Ectodermal cell (in vitro differentiated cells): Measurements from ENCODE around the gene GRAMD1B.
A peak's percentile ranks its signal among the peaks of the same experiment; 100 is the strongest.

Experiments used
- H3K27ac ChIP-seq: 2 replicates; pipeline ENCODE4 v1.7.0; 2013; ENCODE audit warnings: mild to moderate bottlenecking, low read depth, low read length; ENCODE audit not compliant: insufficient read depth, poor library complexity, severe bottlenecking
- H3K27me3 ChIP-seq: 2 replicates; pipeline ENCODE4 v1.7.0; 2013; ENCODE audit warnings: mild to moderate bottlenecking, low read length; ENCODE audit not compliant: insufficient read depth, control insufficient read depth, poor library complexity, severe bottlenecking
- H3K36me3 ChIP-seq: one replicate; pipeline ENCODE4 v1.7.0; 2013; ENCODE audit warnings: low read length; ENCODE audit not compliant: control insufficient read depth, insufficient read depth
- H3K4me1 ChIP-seq: one replicate; pipeline ENCODE4 v1.7.0; 2013; ENCODE audit warnings: low read length; ENCODE audit not compliant: control insufficient read depth, insufficient read depth
- H3K4me3 ChIP-seq: 2 replicates; pipeline ENCODE4 v1.7.0; 2013; ENCODE audit warnings: low read depth, low read length, control low read depth; ENCODE audit not compliant: insufficient read depth
- H3K9me3 ChIP-seq: 2 replicates; pipeline ENCODE4 v1.7.0; 2013; ENCODE audit warnings: mild to moderate bottlenecking, low read length, moderate library complexity; ENCODE audit not compliant: control insufficient read depth
- WGBS, 2 experiments: methylation state at CpG; one replicate each; pipeline ENCODE4 v1.1.7; 2013; ENCODE audit warnings: missing lambda C conversion rate in 2 of 2; 5-methylcytosine and 5-hydroxymethylcytosine counted together

GRAMD1B gene

DNA sequence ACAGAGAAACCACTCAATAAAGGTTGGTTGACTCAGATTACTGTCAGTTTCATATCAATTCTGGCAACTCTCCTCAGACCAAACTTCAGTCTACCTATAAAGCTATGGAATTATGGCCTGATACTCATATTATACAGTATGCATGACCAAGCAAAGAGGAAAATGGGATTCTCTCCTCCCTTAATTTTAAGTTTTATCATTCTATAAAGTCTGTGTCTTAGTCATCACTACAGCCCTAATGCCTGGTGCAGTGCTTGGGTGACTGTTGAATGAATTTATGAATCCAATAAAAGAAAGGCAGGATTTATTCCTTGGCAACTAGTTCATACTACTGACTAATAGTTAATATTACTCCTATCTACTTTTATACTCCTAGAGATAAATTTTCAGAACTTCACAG is 37.6 kb upstream of the GRAMD1B start:
- Histone ChIP-seq H3K4me1 (no peaks in the 10 kb centered on the region), H3K4me3 (no peak overlapping the region), H3K27me3 (no peaks in the 10 kb centered on the region), H3K9me3 (no peaks in the 10 kb centered on the region), H3K27ac (no peak overlapping the region), H3K36me3 (no peaks in the 10 kb centered on the region)

DNA sequence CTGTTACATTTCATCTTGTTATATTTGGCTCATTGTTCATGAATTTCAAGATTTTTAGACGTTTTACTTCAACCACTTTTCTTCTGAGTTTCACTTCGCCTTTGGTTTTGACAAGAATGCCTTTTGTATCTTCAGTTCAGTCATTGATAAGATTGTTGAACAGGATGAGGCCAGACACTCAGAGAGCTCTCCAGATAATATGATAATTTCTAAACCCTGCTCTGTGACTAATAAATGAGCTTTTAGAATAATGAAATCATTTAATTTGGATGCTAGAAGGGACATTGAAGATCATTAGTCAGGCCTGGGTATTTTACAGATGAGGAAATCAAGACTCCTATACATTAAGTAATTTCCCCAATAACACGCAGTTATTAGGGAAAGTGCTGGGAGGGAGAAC is 37.2 kb upstream of the GRAMD1B start:
- H3K4me1 ChIP-seq = no peaks in the 10 kb centered on the region
- no peaks in the 10 kb centered on the region for H3K9me3 ChIP-seq
- no peak overlapping the region for H3K27ac ChIP-seq
- no peak overlapping the region for H3K4me3 ChIP-seq
- H3K36me3 ChIP-seq = no peaks in the 10 kb centered on the region
- WGBS, 2 experiments = 92 to 95% methylated on average over 2 to 3 of the region's 3 CpGs
- H3K27me3 ChIP-seq = no peaks in the 10 kb centered on the region

DNA sequence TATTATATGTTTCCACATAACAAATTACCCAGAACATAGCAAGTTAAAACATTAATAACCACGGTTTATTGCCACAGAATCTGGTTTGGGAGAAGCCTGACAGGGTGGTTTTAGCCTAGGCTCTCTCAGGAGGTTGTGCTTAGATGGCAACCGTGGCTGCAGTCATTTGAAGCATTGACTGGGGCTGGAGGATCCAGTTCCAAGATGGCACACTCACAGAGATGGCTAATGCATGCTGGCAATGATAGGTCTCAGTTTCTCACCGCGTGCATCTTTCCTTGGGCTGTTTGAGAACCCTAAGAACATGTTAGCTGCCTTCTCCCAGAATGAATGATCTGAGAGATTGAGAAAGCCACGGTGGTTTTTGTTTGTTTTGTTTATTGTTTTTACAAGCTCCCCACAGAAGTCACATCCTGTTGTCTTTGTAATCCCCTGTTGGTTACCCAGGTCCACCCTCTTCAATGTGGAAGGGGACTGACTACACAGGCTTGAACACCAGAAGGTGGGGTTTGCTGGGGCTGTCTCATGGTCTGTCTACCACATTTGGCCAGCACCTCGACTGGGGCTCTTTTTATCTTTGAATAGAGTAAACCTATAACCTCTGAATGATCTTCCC is 36.6 kb upstream of the GRAMD1B start:
- Histone ChIP-seq H3K27ac (no peak overlapping the region), H3K27me3 (no peaks in the 10 kb centered on the region), H3K4me3 (no peak overlapping the region), H3K36me3 (no peaks in the 10 kb centered on the region), H3K4me1 (no peaks in the 10 kb centered on the region), H3K9me3 (no peaks in the 10 kb centered on the region)
- 78 to 83% methylated on average over 6 of the region's 6 CpGs for WGBS, 2 experiments

DNA sequence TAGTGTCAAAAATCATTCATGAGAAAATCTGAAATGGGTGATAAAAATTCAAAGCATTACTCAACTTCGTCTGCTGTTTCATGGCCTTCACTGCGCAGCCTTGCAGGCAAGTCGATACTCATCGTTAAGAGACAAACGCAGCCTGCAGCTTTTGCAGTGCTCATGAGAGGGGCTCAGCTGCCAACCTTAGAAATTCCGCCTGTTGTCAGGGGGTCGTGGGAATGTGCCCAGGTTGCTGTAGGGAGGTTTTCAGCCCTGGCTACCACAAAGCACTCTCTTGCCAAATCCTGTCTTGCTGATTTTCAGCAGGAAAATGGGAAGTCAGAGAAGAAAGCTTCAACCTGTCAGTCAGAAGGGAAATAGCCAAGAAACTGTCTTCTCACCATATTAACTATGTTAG is 25.4 kb upstream of the GRAMD1B start:
- WGBS, 2 experiments = 74 to 75% methylated on average over 7 of the region's 7 CpGs
- H3K4me1 ChIP-seq = peaks cover 26% of the 10 kb centered on the region
- H3K36me3 ChIP-seq = no peaks in the 10 kb centered on the region
- H3K9me3 ChIP-seq = no peaks in the 10 kb centered on the region
- no peaks in the 10 kb centered on the region for H3K27me3 ChIP-seq
- no peak overlapping the region for H3K27ac ChIP-seq
- no peak overlapping the region for H3K4me3 ChIP-seq

DNA sequence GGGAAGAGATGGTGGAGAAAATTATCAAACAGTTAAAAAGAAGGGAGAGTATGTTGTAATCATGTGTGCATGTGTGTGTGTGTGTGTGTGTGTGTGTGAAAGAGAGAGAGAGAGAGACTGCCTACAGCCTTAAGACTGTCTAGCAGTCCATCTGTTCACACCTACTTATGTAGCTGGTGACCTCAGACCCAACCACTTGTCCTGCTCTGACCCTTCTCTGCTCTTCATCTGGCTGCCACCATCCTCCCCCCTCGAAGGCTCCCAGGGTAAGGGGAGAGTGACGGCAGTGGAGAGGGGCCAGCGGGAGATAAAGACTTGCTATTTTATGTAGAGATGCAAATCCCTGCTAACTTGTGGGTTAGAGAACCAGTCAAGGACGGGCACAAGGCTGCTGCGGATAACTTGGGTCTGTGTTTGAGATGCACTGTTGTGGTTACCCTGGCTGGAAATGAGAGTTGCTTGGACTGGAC is 24.9 kb upstream of the GRAMD1B start:
- Histone ChIP-seq H3K27me3 (no peaks in the 10 kb centered on the region), H3K9me3 (no peaks in the 10 kb centered on the region), H3K4me1 (peaks cover 26% of the 10 kb centered on the region), H3K36me3 (no peaks in the 10 kb centered on the region), H3K4me3 (no peak overlapping the region), H3K27ac (no peak overlapping the region)
- 21 to 22% methylated on average over 5 of the region's 5 CpGs for WGBS, 2 experiments

DNA sequence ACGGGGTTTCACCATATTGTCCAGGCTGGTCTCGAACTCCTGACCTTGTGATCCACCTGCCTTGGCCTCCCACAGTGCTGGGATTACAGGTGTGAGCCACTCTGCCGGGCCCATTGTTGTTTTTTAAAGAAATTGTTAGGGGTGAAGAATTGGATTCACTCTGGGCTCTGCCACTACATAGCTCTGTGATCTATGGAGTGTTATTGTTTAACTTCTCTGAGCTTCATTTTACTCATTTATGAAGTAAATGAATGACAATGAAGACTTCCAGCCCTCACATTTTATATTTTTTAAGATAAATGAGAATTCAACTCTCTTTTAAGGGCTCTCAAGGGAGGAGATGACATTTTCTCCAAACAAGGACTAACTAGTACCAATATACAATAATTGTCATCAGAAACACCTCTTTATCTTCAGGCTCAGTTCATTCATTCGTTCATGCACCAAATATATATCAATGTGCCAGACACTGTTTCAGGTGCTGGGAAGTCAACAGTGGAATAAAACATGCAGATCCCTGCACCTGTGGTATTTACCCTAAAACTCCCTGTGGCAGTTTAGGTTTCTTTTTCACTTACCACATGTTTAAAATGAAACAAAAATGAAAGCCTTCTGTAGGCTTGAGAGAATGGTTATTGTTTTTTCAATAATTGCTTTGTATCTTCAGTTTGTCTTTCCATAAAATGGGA is 23.5 kb upstream of the GRAMD1B start:
- no peak overlapping the region for H3K4me3 ChIP-seq

DNA sequence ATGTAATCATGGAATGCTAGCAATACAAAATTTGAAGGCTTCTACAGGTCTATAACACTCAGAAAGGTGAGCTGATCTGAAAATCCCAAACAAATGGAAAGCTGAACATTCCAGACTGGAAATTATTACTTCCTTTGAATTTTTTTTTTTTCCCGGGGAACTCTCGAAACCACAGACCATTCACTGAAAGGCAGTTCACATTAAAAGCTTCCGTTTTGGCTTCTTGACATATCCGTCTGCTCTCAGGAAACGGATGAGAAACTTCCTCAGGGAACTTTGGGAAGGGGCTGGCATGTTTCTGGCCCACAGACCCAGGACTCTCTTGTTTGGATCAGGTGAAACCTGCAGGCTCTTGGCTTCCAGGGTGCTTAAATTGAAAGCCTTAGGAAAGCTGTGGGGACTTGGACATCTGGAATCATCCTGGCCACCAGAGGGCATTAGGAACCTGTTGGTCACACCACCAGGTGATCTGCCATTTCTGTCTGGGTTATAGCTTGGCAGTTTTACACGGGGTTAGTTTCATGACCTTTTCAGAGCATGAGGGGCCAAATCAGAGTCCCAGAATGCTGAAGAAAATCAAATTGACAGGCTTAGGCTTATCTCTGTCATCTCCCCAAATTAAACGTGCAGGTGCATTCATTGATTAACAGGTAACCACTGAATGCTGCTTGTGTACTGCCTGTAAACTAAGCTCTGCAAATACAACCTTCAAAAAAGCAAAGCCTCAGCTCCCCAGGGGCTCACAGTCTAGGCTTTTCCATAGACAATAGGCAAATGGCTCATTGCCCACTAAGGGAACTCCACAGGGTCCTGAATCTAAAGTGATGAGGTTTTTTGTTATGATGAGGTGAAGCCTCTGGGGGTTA is 22.7 kb upstream of the GRAMD1B start:
- Histone ChIP-seq H3K36me3 (no peaks in the 10 kb centered on the region), H3K27me3 (no peaks in the 10 kb centered on the region), H3K9me3 (no peaks in the 10 kb centered on the region), H3K27ac (peak overlapping the region; percentile 0), H3K4me3 (no peak overlapping the region), H3K4me1 (peaks cover 26% of the 10 kb centered on the region)
- 31 to 34% methylated on average over 7 of the region's 7 CpGs for WGBS, 2 experiments

More for the DNA sequence above, 23.5 kb upstream of the GRAMD1B start:
- Histone ChIP-seq H3K4me1 (peaks cover 26% of the 10 kb centered on the region), H3K36me3 (no peaks in the 10 kb centered on the region), H3K9me3 (no peaks in the 10 kb centered on the region), H3K27ac (no peak overlapping the region), H3K27me3 (no peaks in the 10 kb centered on the region)
- 79 to 87% methylated on average over 4 of the region's 4 CpGs for WGBS, 2 experiments

DNA sequence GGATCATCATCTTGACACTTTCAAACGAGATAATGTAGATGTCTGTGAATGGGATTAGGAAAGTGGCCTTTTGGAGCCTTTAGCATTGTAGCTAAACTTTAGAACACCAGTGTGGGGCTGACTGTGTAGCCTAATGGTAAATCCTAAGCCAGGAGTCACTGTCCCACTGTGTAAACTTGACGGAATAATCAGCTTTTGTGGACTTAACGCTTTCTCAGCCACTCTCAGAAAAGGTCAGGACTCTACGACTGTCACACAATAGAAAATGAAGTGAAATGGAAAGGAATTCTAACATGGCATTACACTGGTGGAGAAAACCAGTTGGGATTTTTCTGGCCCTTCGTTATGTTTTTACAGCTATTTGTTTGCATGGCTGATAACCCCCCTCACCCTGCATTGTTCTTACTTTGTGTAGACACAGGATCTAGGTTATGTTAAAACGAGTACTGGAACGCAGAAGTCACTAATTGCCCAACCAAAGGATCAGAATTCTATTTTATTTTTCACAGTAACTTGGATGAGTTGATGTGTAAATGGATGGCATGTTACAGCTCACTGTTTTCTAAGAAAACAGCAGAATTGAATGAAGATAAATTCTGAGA is 22.0 kb upstream of the GRAMD1B start:
- Histone ChIP-seq H3K9me3 (no peaks in the 10 kb centered on the region), H3K4me1 (peaks cover 26% of the 10 kb centered on the region), H3K27me3 (no peaks in the 10 kb centered on the region), H3K36me3 (no peaks in the 10 kb centered on the region), H3K4me3 (no peak overlapping the region), H3K27ac (peak overlapping the region; percentile 0)
- WGBS, 2 experiments = 26 to 34% methylated on average over 7 of the region's 7 CpGs

DNA sequence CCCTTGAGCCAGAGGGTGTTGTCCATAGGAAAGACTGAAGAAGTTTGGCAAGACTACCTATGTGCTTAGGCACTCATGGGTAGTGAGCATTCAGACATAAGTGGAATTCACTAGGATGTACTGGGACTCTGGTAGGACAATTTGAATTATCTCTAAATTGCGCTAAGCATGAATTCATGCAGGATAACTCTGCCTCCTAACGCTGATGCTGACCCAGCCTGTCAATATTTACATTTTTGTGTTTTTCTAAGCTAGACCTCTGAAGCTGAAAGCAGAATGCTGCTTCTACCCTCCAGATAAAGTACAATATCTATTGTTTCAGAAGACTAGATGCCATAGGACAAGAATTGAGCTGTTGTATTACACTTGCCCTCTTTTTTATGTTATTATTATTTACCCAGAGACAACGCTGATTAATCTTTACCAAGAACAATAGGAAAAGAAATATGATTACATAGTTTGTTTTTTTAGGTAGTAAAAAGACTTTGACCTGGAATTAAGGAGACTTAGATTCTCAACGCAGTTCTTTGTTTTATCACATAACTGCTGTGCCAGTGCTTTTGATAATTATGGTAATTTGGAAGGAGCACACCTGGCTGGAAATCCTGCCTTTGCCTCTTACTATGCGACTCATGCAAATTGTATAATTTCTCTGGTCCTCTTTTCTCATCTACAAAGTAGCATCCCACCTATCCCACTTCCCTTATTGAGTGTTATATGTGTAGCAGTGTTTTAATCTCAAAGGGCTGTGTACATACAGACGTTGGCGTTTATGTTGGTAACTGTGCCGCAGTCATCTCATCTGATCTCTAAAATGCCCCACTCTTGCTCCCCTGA is 21.2 kb upstream of the GRAMD1B start:
- H3K27ac ChIP-seq = no peak overlapping the region
- no peaks in the 10 kb centered on the region for H3K27me3 ChIP-seq
- no peaks in the 10 kb centered on the region for H3K36me3 ChIP-seq
- peaks cover 26% of the 10 kb centered on the region for H3K4me1 ChIP-seq
- no peak overlapping the region for H3K4me3 ChIP-seq
- 87 to 88% methylated on average over 7 of the region's 8 CpGs for WGBS, 2 experiments
- no peaks in the 10 kb centered on the region for H3K9me3 ChIP-seq
